ENCODE data around the gene NR1D1.

Gene NR1D1

GRCh38 chr17:40097931-40098845 lies 2.2 kb downstream of the NR1D1 start:
- H4K20me1 ChIP-seq: no peaks in the 10 kb centered on the region
- peak overlapping the region; percentile 99 for H3K27ac ChIP-seq
- H3K9ac ChIP-seq: peak overlapping the region; percentile 85
- H3K27me3 ChIP-seq: no peaks in the 10 kb centered on the region
- peak; percentile 32; the same call in 1 of the 2 replicates for TF ChIP-seq Cebpa-rat (IDR thresholded peaks at IDR 0.05)
- H3K4me3 ChIP-seq: peak overlapping the region; percentile 77
- peak overlapping the region; percentile 99 for H3K4me2 ChIP-seq
- no peaks in the 10 kb centered on the region for H3K9me3 ChIP-seq
- peaks cover 30% of the 10 kb centered on the region for H3K36me3 ChIP-seq
- peaks cover 85% of the 10 kb centered on the region for H3K4me1 ChIP-seq

GRCh38 chr17:40097087-40097486 lies 3.3 kb downstream of the NR1D1 start:
- peak overlapping the region; percentile 99 for H3K27ac ChIP-seq
- peaks cover 88% of the 10 kb centered on the region for H3K4me1 ChIP-seq
- H3K4me3 ChIP-seq: peak overlapping the region; percentile 77
- H3K36me3 ChIP-seq: peaks cover 30% of the 10 kb centered on the region
- no peaks in the 10 kb centered on the region for H4K20me1 ChIP-seq
- H3K4me2 ChIP-seq: peak overlapping the region; percentile 99
- peak overlapping the region; percentile 85 for H3K9ac ChIP-seq
- no peaks in the 10 kb centered on the region for H3K9me3 ChIP-seq
- TF ChIP-seq Cebpa-rat (IDR thresholded peaks at IDR 0.05): no peak
- H3K27me3 ChIP-seq: no peaks in the 10 kb centered on the region

- H3K4me1 ChIP-seq: peaks cover 88% of the 10 kb centered on the region
- H4K20me1 ChIP-seq: no peaks in the 10 kb centered on the region
- no peaks in the 10 kb centered on the region for H3K9me3 ChIP-seq
- peak overlapping the region; percentile 77 for H3K4me3 ChIP-seq
- H3K4me2 ChIP-seq: peak overlapping the region; percentile 99
- H3K9ac ChIP-seq: peak overlapping the region; percentile 85
- peak overlapping the region; percentile 99 for H3K27ac ChIP-seq
- H3K36me3 ChIP-seq: peaks cover 30% of the 10 kb centered on the region
- no peak for TF ChIP-seq Cebpa-rat (IDR thresholded peaks at IDR 0.05)
- no peaks in the 10 kb centered on the region for H3K27me3 ChIP-seq
Observed at GRCh38 chr17:40095944-40096791, 4.2 kb downstream of the NR1D1 start.

DNA sequence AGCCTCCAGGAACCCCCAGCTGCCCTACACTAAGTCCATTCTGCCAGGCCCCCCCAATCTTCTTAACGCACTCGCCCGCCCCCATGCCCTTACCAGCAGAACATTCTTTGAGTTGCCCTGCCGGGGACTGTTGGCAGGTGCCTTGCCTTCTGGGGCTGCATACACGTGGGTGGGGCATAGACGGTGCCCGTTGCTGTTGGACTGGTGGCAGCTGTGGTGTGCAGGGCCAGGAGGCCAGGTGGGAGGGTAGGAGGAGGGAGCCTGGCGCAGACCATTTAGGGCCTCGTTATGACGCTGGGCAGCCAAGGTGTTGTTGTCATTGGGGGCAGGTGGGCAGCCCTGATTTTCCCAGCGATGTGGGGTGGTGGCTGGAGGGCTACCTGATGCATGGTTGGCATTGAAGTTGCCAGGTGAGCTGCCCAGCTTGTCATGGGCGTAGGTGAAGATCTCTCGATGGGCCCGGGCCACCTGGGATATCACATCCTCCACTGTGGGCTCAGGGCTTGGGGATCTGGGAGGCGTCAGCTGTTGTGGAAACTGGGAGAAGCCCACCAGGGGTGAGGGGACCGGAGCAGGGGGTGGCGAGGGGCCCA lies 4.9 kb downstream of the NR1D1 start:
- Histone ChIP-seq H3K36me3 (peaks cover 30% of the 10 kb centered on the region), H4K20me1 (no peaks in the 10 kb centered on the region), H3K27ac (peak overlapping the region; percentile 99), H3K4me1 (peaks cover 89% of the 10 kb centered on the region), H3K9me3 (no peaks in the 10 kb centered on the region), H3K9ac (peak overlapping the region; percentile 84), H3K4me3 (peak overlapping the region; percentile 62), H3K27me3 (no peaks in the 10 kb centered on the region), H3K4me2 (peak overlapping the region; percentile 99)
- no peak for TF ChIP-seq Cebpa-rat (IDR thresholded peaks at IDR 0.05)

GRCh38 chr17:40094874-40095273 lies 5.5 kb downstream of the NR1D1 start:
- H3K4me2 ChIP-seq: peak overlapping the region; percentile 99
- TF ChIP-seq Cebpa-rat (IDR thresholded peaks at IDR 0.05): no peak

DNA sequence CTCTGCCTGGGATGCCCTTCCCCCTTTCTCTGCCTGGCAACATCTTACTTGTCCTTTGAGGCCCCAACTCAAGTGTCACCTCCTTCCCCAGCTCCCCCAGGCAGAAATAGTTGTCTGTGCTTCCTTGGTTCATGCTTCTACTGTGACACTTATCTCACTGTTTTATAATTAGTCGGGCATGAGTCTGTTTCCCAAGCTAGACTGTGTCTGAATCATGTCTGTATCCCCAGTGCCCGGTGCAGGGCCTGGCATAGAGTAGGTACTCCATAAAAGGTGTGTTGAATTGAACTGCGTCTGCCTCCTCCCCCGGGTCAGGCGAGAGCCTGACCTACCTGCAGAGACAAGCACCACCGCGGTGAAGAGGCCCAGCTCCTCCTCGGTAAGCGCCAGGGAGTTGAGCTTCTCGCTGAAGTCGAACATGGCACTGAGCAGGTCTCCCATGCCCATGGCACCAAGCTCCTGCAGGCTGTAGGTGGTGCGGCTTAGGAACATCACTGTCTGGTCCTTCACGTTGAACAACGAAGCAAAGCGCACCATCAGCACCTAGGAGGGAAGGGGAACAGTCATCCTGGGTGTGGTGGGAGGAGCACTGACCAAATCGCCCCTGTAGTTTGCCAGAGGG lies 6.7 kb downstream of the NR1D1 start:
- no peaks in the 10 kb centered on the region for H3K27me3 ChIP-seq
- peak overlapping the region; percentile 99 for H3K4me2 ChIP-seq
- peaks cover 94% of the 10 kb centered on the region for H3K4me1 ChIP-seq
- peak overlapping the region; percentile 99 for H3K27ac ChIP-seq
- H3K4me3 ChIP-seq: peak overlapping the region; percentile 62
- no peak for TF ChIP-seq Cebpa-rat (IDR thresholded peaks at IDR 0.05)
- H3K9ac ChIP-seq: peak overlapping the region; percentile 84
- no peaks in the 10 kb centered on the region for H3K9me3 ChIP-seq
- H4K20me1 ChIP-seq: no peaks in the 10 kb centered on the region
- peaks cover 42% of the 10 kb centered on the region for H3K36me3 ChIP-seq

More at GRCh38 chr17:40094874-40095273, 5.5 kb downstream of the NR1D1 start:
- Histone ChIP-seq H3K9ac (peak overlapping the region; percentile 84), H3K4me3 (peak overlapping the region; percentile 62), H3K9me3 (no peaks in the 10 kb centered on the region), H4K20me1 (no peaks in the 10 kb centered on the region), H3K4me1 (peaks cover 91% of the 10 kb centered on the region), H3K27me3 (no peaks in the 10 kb centered on the region), H3K27ac (peak overlapping the region; percentile 99), H3K36me3 (peaks cover 32% of the 10 kb centered on the region)

DNA sequence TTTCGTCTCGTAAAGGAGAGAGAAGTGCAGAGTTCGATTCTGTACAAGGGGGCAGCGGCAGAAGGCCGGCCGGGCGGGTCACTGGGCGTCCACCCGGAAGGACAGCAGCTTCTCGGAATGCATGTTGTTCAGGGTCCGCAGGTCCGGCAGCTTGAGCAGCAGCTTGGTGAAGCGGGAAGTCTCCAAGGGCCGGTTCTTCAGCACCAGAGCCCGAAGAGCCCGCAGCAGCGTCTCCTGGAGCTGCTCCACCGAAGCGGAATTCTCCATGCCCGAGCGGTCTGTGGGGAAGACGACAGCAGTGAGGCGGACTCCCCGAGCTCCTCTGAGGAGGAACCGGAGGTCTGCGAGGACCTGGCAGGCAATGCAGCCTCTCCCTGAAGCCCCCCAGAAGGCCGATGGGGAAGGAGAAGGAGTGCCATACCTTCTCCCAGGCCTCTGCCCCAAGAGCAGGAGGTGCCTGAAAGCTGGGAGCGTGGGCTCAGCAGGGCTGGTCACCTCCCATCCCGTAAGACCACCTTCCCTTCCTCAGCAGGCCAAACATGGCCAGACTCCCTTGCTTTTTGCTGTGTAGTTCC lies 7.3 kb downstream of the NR1D1 start:
- Histone ChIP-seq H3K27ac (peak overlapping the region; percentile 99), H3K27me3 (no peaks in the 10 kb centered on the region), H3K4me1 (peaks cover 88% of the 10 kb centered on the region), H3K4me3 (peak overlapping the region; percentile 62), H3K36me3 (peaks cover 48% of the 10 kb centered on the region), H3K4me2 (peak overlapping the region; percentile 99), H4K20me1 (no peaks in the 10 kb centered on the region), H3K9me3 (no peaks in the 10 kb centered on the region), H3K9ac (peak overlapping the region; percentile 84)
- TF ChIP-seq Cebpa-rat (IDR thresholded peaks at IDR 0.05): no peak

DNA sequence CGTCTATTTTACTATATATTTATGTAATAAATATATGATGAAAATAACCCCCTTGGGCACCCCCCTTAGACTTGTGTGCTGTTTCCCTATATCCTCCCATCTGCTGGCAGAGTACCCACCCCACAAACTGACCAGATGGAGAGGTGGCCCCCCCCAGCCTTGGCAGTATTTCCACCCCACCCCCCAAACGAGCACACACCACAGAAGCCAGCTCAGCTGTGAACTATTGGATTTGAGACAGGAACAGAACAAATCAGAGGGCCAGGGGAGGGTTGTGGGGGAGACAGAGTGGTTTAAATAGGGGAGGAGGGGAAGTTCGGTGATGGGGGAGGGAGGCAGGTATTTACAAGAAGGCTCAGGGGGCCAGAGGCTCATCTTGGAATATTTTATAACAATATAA lies 7.8 kb downstream of the NR1D1 start:
- Histone ChIP-seq H3K4me3 (peak overlapping the region; percentile 62), H3K9me3 (no peaks in the 10 kb centered on the region), H4K20me1 (no peaks in the 10 kb centered on the region), H3K4me2 (peak overlapping the region; percentile 99), H3K4me1 (peaks cover 83% of the 10 kb centered on the region), H3K36me3 (peaks cover 53% of the 10 kb centered on the region), H3K27ac (peak overlapping the region; percentile 99), H3K9ac (peak overlapping the region; percentile 84), H3K27me3 (no peaks in the 10 kb centered on the region)
- TF ChIP-seq Cebpa-rat (IDR thresholded peaks at IDR 0.05): no peak

All from BLaER1 (cell line).